Thyroid gland (tissue), 4 donors: Measurements from ENCODE around the gene CNPY4. TPM values are rescaled to one million over a fixed set of nuclear protein-coding genes. Genes with fewer than 3 reads are reported as not detected.

Source experiments
- DNase-seq, 2 donors: peaks; one replicate each; pipeline ENCODE4 v3.0.0-alpha.2; 2019
- H3K27ac ChIP-seq, 3 donors: fragments of 200-600 bp; sonication (generic); 1 replicate in 2 of 3; 2 replicates in 1 of 3; pipeline ENCODE4 v1.5.1; 2016 to 2019; ENCODE audit warnings: mild to moderate bottlenecking in 1 of 3, moderate library complexity in 1 of 3
- H3K27me3 ChIP-seq: fragments of 200-600 bp; sonication (generic); one replicate; pipeline ENCODE4 v1.5.1; 2019
- H3K36me3 ChIP-seq, 2 donors: fragments of 200-600 bp; sonication (generic); one replicate each; pipeline ENCODE4 v1.5.1; 2016 to 2019
- H3K4me1 ChIP-seq, 2 donors: fragments of 200-600 bp; sonication (generic); one replicate each; pipeline ENCODE4 v1.5.1; 2017 to 2019
- H3K4me3 ChIP-seq, 3 donors: fragments of 200-600 bp; sonication (generic); replicated peaks in 1 of 3; 1 replicate in 2 of 3; 2 replicates in 1 of 3; pipeline ENCODE4 v1.5.1; 2016; ENCODE audit warnings: mild to moderate bottlenecking in 1 of 3
- H3K9me3 ChIP-seq: fragments of 200-600 bp; sonication (generic); one replicate; pipeline ENCODE4 v1.5.1; 2017
- CTCF ChIP-seq, 6 experiments: fragments of 200-600 bp in 3 of 6; fragments of 450-650 bp in 3 of 6; sonication (generic) in 3 of 6; IDR thresholded peaks; one replicate each; pipeline ENCODE4 v1.5.1; 2016 to 2019; ENCODE audit warnings: antibody characterized with exemption in 6 of 6, mild to moderate bottlenecking in 2 of 6, inconsistent platforms in 1 of 6, moderate library complexity in 1 of 6
- POLR2A ChIP-seq, 2 donors: fragments of 450-650 bp; IDR thresholded peaks; one replicate each; pipeline ENCODE4 v1.6.1; 2017; ENCODE audit warnings: antibody characterized with exemption in 2 of 2, mild to moderate bottlenecking in 2 of 2, moderate library complexity in 1 of 2
- WGBS, 2 donors: methylation state at CpG; one replicate each; pipeline ENCODE4 v1.1.5; 2017; 5-methylcytosine and 5-hydroxymethylcytosine counted together
- intact Hi-C: fragments of 100-400 bp; cut with DNase I; formaldehyde crosslinking; loops from one replicate; pipeline ENCODE4 v1.15.1; 2023
- total RNA-seq, 4 donors: library from RNA; depleted of rRNA; stranded (reverse); fragments of >200 nt; gene quantifications; one replicate each; pipeline ENCODE4 v1.2.3, GENCODE V29; 2016

The CNPY4 gene
- total RNA-seq, 4 donors from 2014 or later: 4.1 to 14.5 (median 13.1) TPM

- Histone ChIP-seq H3K27ac (no peak overlapping the region), H3K4me1 (peaks cover 13% of the 10 kb centered on the region in 2 donors), H3K4me3 (no peak overlapping the region), H3K9me3 (no peaks in the 10 kb centered on the region), H3K27me3 (no peaks in the 10 kb centered on the region), H3K36me3 (peaks cover 0 to 8% of the 10 kb centered on the region in 2 donors)
- no peak for TF ChIP-seq POLR2A (IDR thresholded peaks at IDR 0.05)
- TF ChIP-seq CTCF (IDR thresholded peaks at IDR 0.05): no peak
- WGBS, 2 donors: 81% methylated on average over 5 of the region's 5 CpGs; no CpG with 5 or more reads in 1 of the 2 donors
- no peak for DNase-seq
- intact Hi-C loops: no loop called here
Measured at GRCh38 chr7:100157069-100157333, 37.6 kb downstream of the CNPY4 start.

DNA sequence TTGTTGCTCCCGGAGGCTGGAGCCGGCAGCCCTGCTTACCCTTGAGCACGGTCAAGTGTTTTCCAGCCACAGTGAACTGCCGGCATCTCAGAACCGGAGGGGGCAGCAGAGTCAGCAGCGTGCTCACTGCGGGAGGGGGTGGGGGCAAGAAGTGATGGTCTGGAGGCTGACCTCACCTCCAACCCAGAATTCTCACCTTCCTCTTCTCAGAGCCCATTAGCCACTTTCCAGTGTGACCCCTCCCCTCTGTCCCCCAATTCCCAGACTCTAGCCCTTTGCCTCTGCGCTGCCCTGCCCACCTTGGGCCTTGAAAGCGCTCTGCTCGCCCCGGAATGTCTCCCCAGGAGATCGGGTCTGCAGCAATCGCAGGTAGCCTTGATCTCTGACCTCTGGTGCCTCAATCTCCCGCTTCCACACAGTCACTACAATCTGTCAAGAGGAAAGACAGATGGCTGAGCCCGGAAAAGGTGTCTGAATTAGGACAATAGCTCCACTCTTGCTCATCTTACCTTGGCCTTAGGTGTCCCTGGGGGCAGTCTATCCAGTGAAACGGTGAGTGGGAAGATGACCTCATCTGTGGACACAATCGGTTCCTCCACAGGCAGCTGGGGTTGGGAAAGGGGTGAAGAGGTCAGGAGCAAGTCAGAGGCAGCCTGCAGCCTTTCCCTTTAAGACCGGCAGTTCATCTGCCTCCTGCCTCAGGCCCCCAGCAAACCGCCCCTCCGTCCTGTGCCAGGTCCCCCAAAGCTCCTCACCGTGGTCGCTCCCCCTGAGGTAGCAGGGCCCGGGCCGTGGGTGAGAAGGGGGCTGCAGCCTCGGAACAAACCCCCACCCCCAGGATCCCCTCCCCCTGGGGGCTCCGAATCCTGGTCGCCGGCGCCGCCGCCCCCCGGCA, 38.1 kb downstream of the CNPY4 start:
- Histone ChIP-seq H3K9me3 (no peaks in the 10 kb centered on the region), H3K4me3 (peak overlapping the region; percentile 77 to 97 (median 92)), H3K36me3 (peaks cover 0 to 8% of the 10 kb centered on the region in 2 donors), H3K27ac (peak overlapping the region; percentile 63 to 69 (median 67)), H3K4me1 (peaks cover 13% of the 10 kb centered on the region in 2 donors), H3K27me3 (no peaks in the 10 kb centered on the region)
- peak; percentile 49 to 51 for DNase-seq
- intact Hi-C loops: no loop called here
- 14 to 24% methylated on average over 19 to 28 of the region's 32 CpGs for WGBS, 2 donors
- no peak for TF ChIP-seq POLR2A (IDR thresholded peaks at IDR 0.05)
- TF ChIP-seq CTCF (IDR thresholded peaks at IDR 0.05): no peak

GRCh38 chr7:100158229-100159098, 39.0 kb downstream of the CNPY4 start, which contains the start of gene TRAPPC14:
TSS of gene TRAPPC14 (minus strand) at chr7:100158723. CDS start at chr7:100158499, 224 bp downstream.
- peak within 1 kb of the TSS; percentile 63 to 69 (median 67) for H3K27ac ChIP-seq
- DNase-seq: peak; percentile 96
- WGBS, 2 donors: 2 to 3% methylated on average over 17 to 48 of the region's 87 CpGs
- no peaks in the 10 kb centered on the region for H3K9me3 ChIP-seq
- H3K27me3 ChIP-seq: no peaks in the 10 kb centered on the region
- peaks cover 0 to 8% of the 10 kb centered on the region in 2 donors for H3K36me3 ChIP-seq
- no peak for TF ChIP-seq CTCF (IDR thresholded peaks at IDR 0.05)
- TF ChIP-seq POLR2A (IDR thresholded peaks at IDR 0.05): peak in 1 of 2 donors; percentile 74
- H3K4me3 ChIP-seq: peak within 1 kb of the TSS; percentile 77 to 97 (median 92)
- intact Hi-C loops: no loop called here
- H3K4me1 ChIP-seq: peaks cover 13% of the 10 kb centered on the region in 2 donors

- intact Hi-C loops: no loop called here
- H3K4me1 ChIP-seq: peaks cover 13% of the 10 kb centered on the region in 2 donors
- DNase-seq: no peak
- no peaks in the 10 kb centered on the region for H3K9me3 ChIP-seq
- TF ChIP-seq CTCF (IDR thresholded peaks at IDR 0.05) (no peak), POLR2A (IDR thresholded peaks at IDR 0.05) (no peak)
- peak overlapping the region; percentile 77 to 97 (median 92) for H3K4me3 ChIP-seq
- peaks cover 0 to 5% of the 10 kb centered on the region in 2 donors for H3K36me3 ChIP-seq
- 69 to 70% methylated on average over 7 of the region's 7 CpGs for WGBS, 2 donors
- peak overlapping the region; percentile 63 to 69 (median 67) for H3K27ac ChIP-seq
- H3K27me3 ChIP-seq: no peaks in the 10 kb centered on the region
Measured at GRCh38 chr7:100159099-100159623, 39.7 kb downstream of the CNPY4 start.
